ENCODE measurements around the gene VSTM1. TPM values are rescaled to one million over a fixed set of nuclear protein-coding genes. Genes with fewer than 3 reads are reported as not detected.

VSTM1 gene
- total and polyA plus RNA-seq, 2 of the 8 experiments (the other 6 are each of a cell fraction or from before 2014, with no cell fraction given), result 0.12 to 0.65 TPM

DNA sequence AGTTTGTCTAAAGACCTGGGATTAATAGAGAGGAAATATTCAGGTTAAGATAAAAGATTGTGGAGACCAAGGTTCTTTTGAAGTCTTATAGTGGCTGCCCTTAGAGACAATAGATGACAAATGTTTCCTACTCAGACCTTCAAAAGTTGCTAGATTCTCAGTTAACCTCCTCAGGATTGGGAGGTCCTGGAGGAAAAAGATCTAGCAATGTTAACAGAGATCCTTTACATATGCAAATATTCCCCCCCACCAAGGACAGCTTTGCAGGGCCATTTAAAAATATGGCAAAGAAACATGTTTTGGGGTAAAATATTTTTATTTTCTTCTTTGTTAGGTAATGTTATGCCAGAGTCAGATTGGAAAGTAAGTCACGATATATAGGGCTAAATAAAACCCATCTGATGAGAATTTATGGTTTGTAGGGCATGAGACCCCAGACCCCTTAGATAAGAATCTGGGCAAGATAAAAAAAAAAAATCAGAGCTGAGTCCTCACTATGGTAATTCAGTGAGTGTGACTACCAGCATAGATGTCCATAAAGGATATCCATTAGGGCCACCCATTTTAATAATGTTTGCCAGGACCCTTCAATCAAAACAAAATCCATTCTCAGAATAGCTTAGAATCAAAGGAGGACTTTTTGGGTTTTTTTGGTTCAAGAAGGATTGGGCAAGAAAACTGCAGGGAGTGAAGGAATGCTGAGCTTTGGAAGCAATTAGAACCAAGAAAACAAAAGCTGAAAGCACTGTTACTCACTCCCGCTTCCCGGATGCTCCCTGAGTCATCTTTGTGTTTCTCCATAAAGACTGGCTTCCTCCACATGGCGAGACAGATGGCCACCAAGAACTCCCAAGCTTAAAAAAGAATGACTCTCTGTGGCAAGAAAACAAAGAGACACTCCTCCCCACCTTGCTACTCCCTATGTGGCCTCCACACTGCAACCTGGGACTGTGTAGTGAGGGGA lies 28.2 kb downstream of the VSTM1 start:
- Histone ChIP-seq H2AK5ac (ENCODE audit: low read depth, low read length) (no peak overlapping the region), H3K9ac (replicated peaks in 1 of 4; ENCODE audit: extremely low read depth in 1 of 4, low read depth in 3 of 4, low read length in 3 of 4) (peak overlapping the region in 1 of 4 experiments; percentile 41; a peak in 1 of 7 replicates), H2AFZ (ENCODE audit: low read length) (peak overlapping the region; percentile 87; the same call in 1 of the 2 replicates), H3K36me3 (ENCODE audit: control insufficient read depth in 2 of 4, insufficient read depth in 4 of 4, low read length in 3 of 4) (no peaks in the 10 kb centered on the region), H2BK12ac (ENCODE audit: low read depth, low read length) (no peak overlapping the region), H3K79me2 (ENCODE audit: control insufficient read depth in 1 of 2, insufficient read depth in 2 of 2, low read length in 2 of 2) (no peaks in the 10 kb centered on the region), H3K18ac (ENCODE audit: extremely low read depth, low read length) (0 out of 2 replicates have a peak overlapping the region, but pooled peaks have one; percentile 9), H3K23me2 (ENCODE audit: low read depth, low read length) (no peaks in the 10 kb centered on the region), H3K9me3 (ENCODE audit: insufficient read depth in 2 of 2, low read depth in 1 of 2, low read length in 1 of 2) (no peaks in the 10 kb centered on the region), H3K27ac (ENCODE audit: low read depth, low read length) (peak overlapping the region; percentile 77; the same call in 1 of the 2 replicates), H2BK120ac (replicated peaks; ENCODE audit: low read depth, low read length) (peak overlapping the region; percentile 17), H2BK20ac (ENCODE audit: low read length) (no peak overlapping the region), H3K79me1 (ENCODE audit: low read depth, low read length) (no peaks in the 10 kb centered on the region), H2BK15ac (ENCODE audit: low read length) (no peak overlapping the region), H3K27me3 (replicated peaks in 1 of 4; ENCODE audit: control insufficient read depth in 3 of 4, extremely low read depth in 1 of 4, insufficient read depth in 3 of 4, low read length in 3 of 4) (no peaks in the 10 kb centered on the region), H3K4me2 (ENCODE audit: insufficient read depth in 1 of 2, low read depth in 2 of 2, low read length in 2 of 2) (peak overlapping the region; percentile 3 to 43; a peak in 3 of 4 replicates), H3K4me3 (ENCODE audit: extremely low read depth in 1 of 4, insufficient read depth in 2 of 4, low read depth in 3 of 4, low read length in 4 of 4) (peak overlapping the region in 2 of 4 experiments; percentile 7 to 9; a peak in 1 of 8 replicates), H3K4me1 (replicated peaks in 1 of 4; ENCODE audit: control insufficient read depth in 3 of 4, insufficient read depth in 4 of 4, low read length in 3 of 4) (peaks cover 2 to 14% (median 5%) of the 10 kb centered on the region in 4 experiments; a peak in 6 of 7 replicates), H3K14ac (ENCODE audit: insufficient read length) (no peak overlapping the region), H4K5ac (ENCODE audit: insufficient read length, low read depth, low read length) (peak overlapping the region; percentile 41), H4K8ac (ENCODE audit: extremely low read depth, insufficient read depth, low read length) (no peak overlapping the region), H3K56ac (replicated peaks; ENCODE audit: insufficient read length, low read depth, low read length) (no peak overlapping the region), H4K20me1 (replicated peaks in 1 of 2; ENCODE audit: control insufficient read depth in 1 of 2, insufficient read depth in 2 of 2, low read length in 2 of 2) (no peaks in the 10 kb centered on the region), H4K91ac (replicated peaks; ENCODE audit: insufficient read length, low read length) (no peak overlapping the region), H3K4ac (replicated peaks; ENCODE audit: insufficient read length, low read depth, low read length) (no peak overlapping the region), H3K23ac (ENCODE audit: insufficient read length) (no peak overlapping the region), H2BK5ac (ENCODE audit: low read depth, low read length) (peak overlapping the region; percentile 91; the same call in 1 of the 2 replicates)
- DNase-seq (ENCODE audit: low read depth in 1 of 2, low spot score in 2 of 2), result no peak
- WGBS, 2 experiments (ENCODE audit: extremely low coverage in 1 of 2, insufficient coverage in 1 of 2, insufficient read length in 1 of 2, insufficient replicate concordance in 2 of 2, low coverage in 1 of 2, low lambda C conversion rate in 2 of 2, missing lambda C conversion rate in 1 of 2), result 21% methylated on average over 4 of the region's 4 CpGs; no CpG with 5 or more reads in 1 of the 2 experiments
- CTCF ChIA-PET (ENCODE audit: partially characterized antibody), result interaction anchor here (0.6 to 2.1 kb wide), 6 partner anchors 11 to 184 kb away, joined by 3 to 9 read pairs (median 4); no protein-coding TSS in a partner anchor
- POLR2A ChIA-PET (ENCODE audit: partially characterized antibody), result interaction anchor here (0.6 to 1.4 kb wide), 13 partner anchors 8 to 1562 kb away, joined by 3 to 8 read pairs (median 4); no protein-coding TSS in a partner anchor
- no peak for FAIRE-seq
- 0 out of 4 replicates have a peak, but pooled peaks of 1 of the 2 experiments have one; percentile 50 for TF ChIP-seq HDAC2 (IDR thresholded peaks at IDR 0.05; ENCODE audit: borderline replicate concordance in 1 of 2, low read depth in 2 of 2, low read length in 2 of 2)
- TF ChIP-seq ATF2 (IDR thresholded peaks at IDR 0.05; ENCODE audit: low read length), result no peak
- no peak for TF ChIP-seq YY1 (IDR thresholded peaks at IDR 0.05; ENCODE audit: low read depth, low read length)
- TF ChIP-seq BCL11A (IDR thresholded peaks at IDR 0.05; ENCODE audit: low read depth in 2 of 2, low read length in 2 of 2), result no peak
- TF ChIP-seq KDM4A (IDR thresholded peaks at IDR 0.05; ENCODE audit: low read depth, low read length, severe bottlenecking), result no peak
- TF ChIP-seq CEBPB (IDR thresholded peaks at IDR 0.05; ENCODE audit: low read depth, low read length), result peak; percentile 53; the same call in 1 of the 2 replicates
- peak in 1 of 2 experiments; percentile 41; a peak in 1 of 3 replicates for TF ChIP-seq POLR2A (IDR thresholded peaks at IDR 0.05; ENCODE audit: control extremely low read depth in 1 of 2, low read depth in 2 of 2, low read length in 2 of 2)
- no peak for TF ChIP-seq TBP (IDR thresholded peaks at IDR 0.05; ENCODE audit: low read depth, low read length)
